Stimulated activated CD8-positive, alpha-beta memory T cell treated with anti-CD3 and anti-CD28 coated beads, Interleukin-12 subunit alpha, Interleukin-12 subunit beta, amount 100 ng/mL, for 24 hours (primary cell): Measurements from ENCODE around the gene LRR1.
"Not testable (repeated sequence)": the region's sequence is repeated elsewhere in the genome, so short reads cannot be mapped to it uniquely, and the experiment has no call there.

ENCODE experiments used
- DNase-seq: peaks from one replicate; pipeline ENCODE4 v3.0.0-alpha.2; 2020; ENCODE audit errors: extremely low read depth

The LRR1 gene

DNA sequence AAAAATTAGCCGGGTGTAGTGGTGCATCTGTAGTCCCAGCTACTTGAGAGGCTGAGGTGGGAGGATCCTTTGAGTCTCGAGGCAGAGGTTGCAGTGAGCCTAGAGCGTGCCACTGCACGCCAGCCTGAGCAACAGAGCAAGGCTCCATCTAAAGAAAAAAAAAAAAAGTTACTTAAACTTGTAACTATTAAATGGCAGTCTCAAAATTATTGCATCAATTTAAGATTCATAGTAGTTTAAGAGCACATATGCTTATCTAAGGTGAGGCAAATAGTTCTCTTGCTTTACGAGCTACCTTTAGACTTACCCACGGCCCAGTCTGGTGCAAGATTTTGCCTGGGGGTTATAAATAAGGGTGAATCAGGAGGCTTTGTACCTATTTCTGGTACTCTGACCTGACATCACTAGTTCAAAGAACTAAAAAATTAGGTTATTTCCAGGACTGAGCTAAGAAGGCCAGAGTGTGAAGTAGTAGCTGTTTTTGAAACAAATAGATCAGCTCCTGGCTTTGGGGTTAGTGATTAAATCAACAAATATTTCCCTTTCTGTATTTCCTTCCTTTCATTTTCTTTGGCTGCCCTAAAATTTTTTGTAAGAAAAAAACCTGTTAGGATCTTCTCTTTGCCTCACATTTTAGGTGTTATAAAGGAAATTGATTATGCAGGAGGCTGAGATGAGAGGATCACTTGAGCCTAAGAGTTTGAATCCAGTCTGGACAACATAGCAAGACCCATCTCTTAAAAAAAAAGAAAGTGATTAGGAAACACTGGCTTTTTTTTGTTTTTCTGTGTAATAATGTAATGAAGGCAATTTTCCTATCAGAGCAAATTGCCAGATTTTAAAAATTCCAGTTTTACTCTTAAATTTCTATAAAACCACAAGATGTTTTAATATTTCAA lies 25.4 kb downstream of the LRR1 start:
- no peak for DNase-seq

DNA sequence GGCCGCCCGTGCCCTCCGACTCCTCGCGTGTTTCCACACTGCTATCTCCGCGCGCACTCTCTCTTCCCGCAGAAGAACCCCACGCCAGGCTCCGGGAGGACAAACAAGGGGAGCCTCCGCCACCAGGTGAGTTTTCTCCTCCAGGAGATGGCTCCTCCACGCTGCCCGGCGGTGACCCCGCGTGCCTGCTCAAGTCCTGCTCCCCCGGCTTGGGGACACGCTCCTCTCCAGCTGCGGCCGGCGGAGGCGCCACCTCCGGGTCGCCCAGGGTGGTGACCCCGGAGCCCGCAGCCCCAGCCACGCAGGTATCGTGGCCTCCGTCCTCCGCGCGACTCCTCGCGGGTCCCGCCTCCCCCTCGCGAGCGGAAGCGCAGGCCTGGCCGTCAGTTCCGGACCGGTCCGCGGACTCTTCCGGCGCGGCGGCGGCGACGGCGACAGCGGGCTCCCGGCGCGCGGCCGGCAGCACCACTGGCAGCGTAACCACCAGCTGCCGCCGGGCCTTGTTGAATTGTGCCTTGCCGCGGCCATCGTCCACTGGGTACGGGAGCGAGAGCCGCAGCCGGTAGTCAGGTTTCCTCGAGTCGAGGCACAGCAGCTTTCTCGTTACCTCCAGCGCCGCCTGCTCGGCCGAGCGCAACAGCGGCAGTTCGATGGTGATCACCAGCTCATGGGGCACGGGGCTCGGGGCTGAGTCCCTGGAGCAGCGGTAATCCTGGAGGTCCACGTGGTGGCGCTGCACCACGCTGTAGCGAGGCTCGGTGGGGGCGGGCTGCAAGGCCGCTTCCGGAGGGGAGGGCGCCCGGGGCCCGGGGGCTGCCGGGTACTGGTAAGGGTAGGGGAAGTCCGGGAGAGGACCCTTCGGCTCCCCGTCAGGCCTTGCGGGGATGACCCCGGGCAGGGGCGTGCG lies 35.2 kb downstream of the LRR1 start:
- peak; percentile 87 for DNase-seq

DNA sequence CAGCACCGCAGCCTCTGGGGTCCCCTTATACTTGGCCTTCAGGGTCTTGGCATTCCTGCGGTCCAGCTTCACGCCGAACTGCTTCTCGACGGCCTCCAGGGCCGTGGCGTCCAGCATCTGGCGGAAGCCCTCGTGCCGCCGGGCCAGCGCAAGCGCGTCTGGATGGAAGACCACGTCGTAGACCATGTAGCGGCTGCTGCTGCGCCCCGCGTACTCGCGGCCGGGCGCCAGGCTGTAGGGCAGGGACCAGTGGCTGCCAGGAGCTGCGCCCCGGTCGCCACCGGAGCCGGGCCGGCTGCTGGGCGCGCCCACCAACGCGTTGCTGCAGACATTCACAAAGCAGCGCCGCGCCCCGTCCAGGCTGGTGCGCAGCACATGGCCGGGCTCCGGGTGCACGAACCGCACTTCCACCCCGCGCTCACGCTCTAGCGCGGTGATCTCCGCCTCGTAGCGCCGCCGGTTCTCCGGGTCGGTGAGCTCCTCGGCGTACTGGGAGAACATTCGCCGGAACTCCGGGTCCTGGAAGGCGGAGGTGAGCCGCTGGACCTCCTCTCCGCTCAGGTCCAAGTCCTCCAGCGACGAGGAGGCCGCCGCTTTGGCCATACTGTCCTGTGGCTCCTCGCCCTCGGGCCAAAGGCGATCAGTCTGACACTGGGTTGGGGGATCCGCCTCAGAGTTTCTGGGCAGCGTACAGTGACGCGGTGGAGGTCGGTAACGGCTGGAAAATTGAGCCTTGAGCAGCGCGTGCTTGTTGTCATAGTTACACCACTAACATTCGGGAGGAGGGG lies 36.0 kb downstream of the LRR1 start, which contains the start of gene DNAAF2:
Gene DNAAF2 (minus strand): TSS at position 698 of the 788 bp plus-strand sequence. CDS start 95 bp downstream, at position 603.
- no peak for DNase-seq

DNA sequence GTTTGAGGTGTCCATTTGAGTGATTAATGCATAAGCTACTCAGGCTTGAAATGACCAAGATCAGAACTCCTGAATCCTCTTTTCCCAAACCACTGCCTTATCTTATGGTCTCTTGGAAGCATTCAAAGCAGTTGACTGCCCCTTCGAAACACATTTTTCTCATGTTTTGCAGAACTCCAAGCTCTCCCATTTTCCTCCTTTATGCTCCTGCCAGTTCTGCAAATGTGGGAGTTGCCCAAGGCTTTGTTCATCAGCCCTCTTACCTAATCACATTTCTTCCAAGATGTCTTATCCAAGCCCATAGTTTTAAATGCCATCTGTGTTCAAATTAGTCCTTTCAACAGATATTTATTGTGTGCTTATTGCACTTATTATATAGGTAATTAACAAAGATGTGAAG lies 38.1 kb downstream of the LRR1 start:
- no peak for DNase-seq

DNA sequence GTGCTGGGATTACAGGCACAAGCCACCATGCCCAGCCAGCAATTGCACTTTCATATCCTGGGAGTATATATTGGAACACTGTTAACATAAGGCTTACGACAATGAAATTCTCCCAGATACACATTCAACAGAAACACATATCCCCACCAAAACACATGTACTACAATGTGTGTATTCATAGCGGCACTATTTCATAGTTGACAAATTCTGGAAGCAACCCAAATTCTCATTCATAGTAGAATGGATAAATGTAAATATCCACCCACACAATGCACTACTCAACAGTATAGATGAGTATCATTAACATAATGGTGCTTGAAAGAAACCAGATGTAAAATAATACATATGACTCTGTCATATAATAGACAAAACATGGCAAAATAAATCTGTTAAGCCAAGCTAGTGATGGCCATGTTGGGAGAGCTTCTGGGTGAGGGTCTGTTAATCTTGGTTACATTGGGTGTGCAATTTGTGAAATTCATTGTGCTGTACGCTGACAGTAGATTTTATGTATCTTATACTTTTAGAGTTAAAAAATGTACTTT lies 38.9 kb downstream of the LRR1 start:
- no peak for DNase-seq

DNA sequence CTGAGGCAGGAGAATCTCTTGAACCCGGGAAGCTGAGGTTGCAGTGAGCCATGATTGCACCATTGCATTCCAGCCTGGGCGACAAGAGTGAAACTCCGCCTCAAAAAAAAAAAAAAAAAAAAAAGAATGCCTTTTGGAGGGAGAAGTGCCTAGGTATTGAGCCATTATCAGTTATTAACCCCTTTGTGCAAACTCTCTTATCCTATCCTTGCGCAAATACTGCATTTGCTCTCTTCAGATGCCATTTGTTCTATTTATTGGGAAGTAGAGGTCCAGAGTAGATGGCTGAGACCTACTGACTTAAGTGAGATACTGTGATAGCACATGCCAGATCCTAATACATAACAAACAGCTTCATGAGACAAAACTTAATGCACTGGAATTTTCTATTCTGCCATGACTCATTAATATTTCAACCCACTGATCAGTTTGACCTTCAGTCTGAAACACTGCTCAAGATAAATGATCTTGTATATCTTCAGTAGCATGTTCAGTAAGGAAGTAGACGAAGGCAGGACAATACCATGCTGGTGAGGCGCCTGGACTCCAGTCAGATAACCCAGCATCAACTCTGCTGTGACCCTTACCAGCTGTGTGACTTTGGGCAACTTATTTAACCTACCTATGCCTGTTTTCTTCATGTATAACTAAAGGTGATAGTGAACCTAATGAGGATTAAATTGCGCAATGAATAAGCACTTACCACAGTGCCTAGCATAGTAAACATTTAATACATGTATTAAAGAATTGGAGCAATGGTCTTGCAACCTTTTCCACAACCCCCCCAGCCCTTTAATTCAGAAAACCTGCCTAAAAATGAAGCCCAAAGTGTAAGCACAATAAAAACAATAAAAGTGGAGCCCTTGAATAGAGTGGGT lies 42.0 kb downstream of the LRR1 start:
- no peak for DNase-seq

DNA sequence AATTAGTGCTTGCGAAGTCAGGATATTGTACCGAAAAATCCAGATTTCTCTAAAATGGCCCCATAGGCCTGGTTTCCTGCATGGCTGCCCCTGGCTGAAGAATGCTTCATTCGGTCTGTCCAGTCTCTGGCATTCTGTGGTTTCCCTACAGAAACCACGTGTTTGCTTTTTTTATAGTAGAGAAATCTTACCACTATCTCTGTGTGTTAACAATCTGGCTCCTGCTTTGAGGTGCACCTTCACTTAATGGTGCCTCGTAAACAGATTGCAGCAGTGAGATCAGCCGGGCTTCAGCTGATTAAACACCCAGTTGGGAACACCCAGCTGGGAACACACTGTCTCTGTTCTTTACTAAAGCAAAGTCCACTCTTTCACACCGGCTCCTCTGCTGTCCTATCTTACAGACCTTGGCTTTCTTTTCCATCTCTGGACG lies 43.0 kb downstream of the LRR1 start:
- no peak for DNase-seq

DNA sequence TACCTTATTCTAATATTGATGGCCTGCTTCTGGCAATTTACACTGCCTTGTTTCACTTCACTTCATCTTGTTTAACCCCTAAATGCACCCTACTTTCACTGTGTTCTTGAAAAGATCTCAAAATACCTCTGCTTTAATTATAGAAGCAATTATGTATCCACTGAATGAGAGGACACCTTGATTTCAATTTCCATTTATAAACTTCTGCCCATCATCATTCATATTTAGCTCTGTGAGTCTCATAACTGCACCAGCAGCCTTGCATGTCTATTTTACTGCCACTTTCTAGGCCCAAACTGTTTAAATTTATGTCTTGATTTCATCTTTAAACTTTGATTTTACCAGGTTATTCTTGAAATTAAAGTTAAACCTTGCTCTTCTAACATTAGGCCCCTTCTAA lies 43.4 kb downstream of the LRR1 start:
- no peak for DNase-seq

DNA sequence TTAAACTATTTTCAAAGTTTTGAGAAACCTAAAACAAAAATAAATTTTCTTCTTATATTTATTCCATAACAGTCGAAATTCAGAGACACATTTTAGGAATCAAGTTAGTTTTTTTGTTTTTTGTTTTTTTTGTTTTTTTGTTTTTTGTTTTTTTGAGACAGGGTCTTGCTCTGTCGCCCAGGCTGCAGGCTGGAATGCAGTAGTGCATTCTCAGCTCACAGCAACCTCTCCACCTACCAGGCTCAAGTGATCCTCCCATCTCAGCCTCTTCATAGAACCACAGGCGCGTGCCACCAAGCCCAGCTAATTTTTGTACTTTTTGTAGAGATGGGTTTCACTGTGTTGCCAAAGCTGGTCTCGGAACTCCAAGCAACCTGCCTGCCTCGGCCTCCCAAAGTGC lies 54.8 kb downstream of the LRR1 start:
- no peak for DNase-seq

DNA sequence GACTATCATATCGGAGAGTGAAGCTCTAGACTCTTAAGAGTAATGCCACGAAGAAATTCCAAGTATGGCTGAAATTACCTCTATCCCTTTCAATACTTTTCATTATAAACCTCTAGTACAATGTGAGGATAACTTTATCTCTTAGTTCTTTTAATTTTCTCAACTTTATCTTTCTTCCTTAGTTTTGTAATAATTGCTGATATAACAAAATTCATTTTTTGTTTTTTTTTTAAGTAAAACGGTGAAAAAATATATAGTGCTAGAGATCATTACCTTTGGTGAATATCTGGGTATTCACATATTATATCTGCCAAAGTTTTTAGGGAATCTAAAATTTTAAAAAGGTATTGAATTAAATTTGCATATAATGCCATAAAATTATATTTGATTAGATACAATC lies 55.8 kb downstream of the LRR1 start:
- no peak for DNase-seq

DNA sequence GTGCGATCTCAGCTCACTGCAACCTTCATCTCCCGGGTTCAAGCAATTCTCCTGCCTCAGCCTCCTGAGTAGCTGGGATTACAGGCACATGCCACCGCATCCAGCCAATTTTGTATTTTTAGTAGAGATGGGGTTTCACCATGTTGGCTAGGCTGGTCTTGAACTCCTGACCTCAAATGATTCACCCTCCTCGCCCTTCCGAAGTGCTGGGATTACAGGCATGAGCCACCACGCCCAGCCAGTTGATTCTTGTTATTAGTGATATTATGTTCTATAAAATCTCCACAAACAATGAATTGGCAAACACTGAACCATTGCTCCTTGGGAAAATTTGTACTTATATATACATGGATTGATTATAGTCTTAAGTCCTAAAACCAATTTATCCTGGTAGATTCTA lies 58.8 kb downstream of the LRR1 start:
- not testable (repeated sequence) for DNase-seq

DNA sequence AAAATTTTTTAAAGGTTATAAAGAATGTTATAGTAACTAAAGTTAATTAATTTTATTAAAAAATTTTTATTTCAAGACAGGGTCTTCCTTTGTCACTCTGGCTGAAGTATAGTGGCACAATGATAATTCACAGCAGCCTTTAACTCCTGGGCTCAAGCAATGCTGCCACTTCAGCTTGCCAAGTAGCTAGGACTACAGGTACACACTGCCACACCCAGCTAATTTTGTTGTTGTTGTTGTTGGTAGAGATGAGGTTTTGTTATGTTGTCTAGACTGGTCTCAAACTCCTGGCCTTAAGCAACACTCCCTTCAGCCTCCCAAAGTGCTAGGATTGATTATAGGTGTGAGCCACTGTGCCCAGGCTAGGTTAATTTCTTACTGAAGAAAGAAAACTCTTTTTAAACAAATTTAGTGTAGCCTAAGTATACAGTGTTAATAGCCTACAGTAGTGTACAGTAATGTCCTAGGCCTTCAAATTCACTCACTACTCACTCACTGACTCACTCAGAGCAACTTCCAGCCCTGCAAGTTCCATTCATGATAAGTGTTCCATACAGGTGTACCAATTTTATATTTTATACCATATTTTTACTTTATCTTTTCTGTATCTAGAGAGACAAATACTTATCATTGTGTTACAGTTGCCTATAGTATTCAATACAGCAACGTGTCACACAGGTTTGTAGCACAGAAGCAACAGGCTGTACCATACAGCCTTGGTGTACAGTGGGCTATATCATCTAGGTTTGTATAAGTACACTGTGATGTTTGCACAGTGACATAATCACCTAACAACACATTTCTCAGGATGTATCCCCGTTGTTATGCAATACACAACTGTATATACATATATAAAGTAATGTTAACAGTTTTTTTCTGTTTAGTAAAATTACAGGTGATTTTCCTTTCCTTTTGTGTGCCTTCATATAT lies 61.1 kb downstream of the LRR1 start:
- DNase-seq, result no peak
